ENCODE results near the gene MPND.
A peak's percentile ranks its signal among the peaks of the same experiment; 100 is the strongest.

Gene MPND

GRCh38 chr19:4372165-4373012 is 29.0 kb downstream of the MPND start:
- TF ChIP-seq CTCF (IDR thresholded peaks at IDR 0.05; ENCODE audit: insufficient read depth, low read depth, low read length, missing control alignments), result no peak
- DNase-seq (ENCODE audit: low read depth), result no peak
- H3K4me3 ChIP-seq (ENCODE audit: low read depth, low read length), result no peak overlapping the region

DNA sequence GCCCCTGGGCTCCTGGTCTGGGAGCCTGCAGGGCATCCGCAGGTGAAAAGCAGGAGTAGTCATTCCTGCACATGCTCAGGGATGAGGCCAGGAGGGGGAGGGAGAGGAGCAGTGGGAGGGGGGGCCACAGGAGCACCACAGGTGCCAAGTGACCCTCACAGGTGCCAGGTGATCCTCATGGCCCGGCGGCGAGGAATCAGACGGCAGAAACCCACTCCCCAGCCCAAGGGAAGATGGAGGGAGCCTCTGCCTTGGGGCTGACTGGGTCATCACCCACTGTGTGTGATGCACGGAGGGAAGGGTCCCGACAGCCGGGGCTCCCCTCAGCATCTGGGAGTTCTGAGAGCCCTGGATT is 29.6 kb downstream of the MPND start:
- DNase-seq (ENCODE audit: low read depth), result no peak
- no peak for TF ChIP-seq CTCF (IDR thresholded peaks at IDR 0.05; ENCODE audit: insufficient read depth, low read depth, low read length, missing control alignments)
- H3K4me3 ChIP-seq (ENCODE audit: low read depth, low read length), result no peak overlapping the region

DNA sequence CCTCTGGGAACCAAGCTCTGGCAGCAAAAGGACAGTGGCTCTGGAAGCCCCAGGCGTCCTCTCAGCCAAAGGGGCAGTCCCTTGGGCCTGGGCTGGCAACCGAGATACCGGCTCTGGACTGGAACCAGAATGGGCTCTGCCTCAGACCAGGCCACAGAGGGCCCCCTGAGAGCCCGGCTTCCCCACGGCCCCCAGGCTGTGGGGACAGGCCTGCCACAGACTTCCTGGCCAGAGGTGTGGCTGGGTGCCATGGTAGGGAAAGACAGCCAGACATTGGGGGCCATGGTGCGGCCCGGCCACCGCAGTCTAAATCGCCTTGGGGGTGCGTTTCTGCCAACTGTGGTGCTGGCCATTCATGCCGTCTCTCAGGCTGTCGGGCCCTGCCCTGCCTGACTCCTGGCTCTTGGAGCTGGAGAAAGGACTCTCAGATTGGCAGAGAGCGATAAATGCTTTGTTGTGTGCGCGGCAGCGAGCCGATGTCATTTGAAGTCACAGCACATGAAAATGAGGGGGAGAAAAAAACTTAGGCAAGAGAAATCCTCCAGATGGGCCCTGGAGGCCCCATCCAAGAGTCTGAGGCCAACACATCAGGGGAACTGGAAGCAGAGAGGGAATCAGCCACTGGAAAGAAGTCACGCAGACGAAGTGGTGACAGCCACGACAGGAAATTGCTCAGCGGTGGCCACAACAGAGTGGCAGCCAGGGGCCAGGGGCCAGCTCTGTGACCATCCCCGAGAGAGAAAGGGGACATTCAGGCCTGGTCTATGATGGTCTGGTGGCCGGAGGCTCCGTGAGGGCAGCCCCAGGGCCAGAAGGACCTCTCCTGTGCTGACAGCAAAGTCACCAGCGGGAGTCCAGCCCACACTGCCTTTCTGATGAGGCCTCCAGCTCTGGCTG is 30.5 kb downstream of the MPND start:
- no peak for TF ChIP-seq CTCF (IDR thresholded peaks at IDR 0.05; ENCODE audit: insufficient read depth, low read depth, low read length, missing control alignments)
- no peak overlapping the region for H3K4me3 ChIP-seq (ENCODE audit: low read depth, low read length)
- peak; percentile 41 for DNase-seq (ENCODE audit: low read depth)

- peak overlapping the region; percentile 44 for H3K4me3 ChIP-seq (ENCODE audit: low read depth, low read length)
- DNase-seq (ENCODE audit: low read depth), result no peak
- TF ChIP-seq CTCF (IDR thresholded peaks at IDR 0.05; ENCODE audit: insufficient read depth, low read depth, low read length, missing control alignments), result no peak
Measured at GRCh38 chr19:4374498-4375163, 31.3 kb downstream of the MPND start.

DNA sequence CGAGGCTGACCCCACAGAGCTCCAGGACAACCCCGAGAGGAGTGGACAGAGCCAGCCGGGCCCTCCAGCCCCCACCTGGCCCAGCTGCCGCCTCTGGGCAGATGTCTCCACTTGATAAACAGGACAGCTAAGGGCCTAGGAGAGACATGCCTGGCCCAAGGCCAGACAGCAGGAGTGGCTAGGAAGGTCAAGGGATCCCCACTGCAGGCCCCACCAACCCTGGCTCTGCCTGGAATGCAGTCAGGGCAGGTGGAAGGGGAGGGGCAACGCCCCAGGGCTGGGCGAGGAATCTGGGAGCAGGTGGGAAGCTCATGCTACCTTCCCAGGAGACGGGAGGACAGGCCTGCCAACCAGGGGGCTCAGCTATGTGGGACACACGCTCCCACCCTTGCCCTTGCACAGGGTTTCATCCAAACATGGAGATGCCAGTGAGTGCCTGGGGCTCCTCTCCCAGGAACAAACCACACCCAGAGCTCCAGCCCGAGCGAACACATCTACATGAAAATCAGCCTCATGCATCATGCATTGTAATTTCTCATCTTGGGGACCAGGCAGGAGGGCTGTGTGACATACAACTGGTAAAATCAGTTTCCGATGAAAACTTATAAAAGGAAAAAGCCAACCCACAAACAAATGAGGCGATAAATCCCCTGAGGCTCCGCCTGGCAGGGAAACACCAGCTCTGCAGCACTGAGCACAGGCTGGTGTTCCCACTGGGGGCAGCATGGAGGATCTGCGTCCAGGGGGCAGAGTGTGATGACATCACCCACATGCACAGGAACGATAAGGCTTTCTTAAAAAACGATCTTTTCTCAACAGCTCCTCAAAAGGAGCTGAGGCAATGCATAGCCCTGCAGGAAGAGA is 32.0 kb downstream of the MPND start:
- DNase-seq (ENCODE audit: low read depth), result peak; percentile 87
- peak overlapping the region; percentile 44 for H3K4me3 ChIP-seq (ENCODE audit: low read depth, low read length)
- TF ChIP-seq CTCF (IDR thresholded peaks at IDR 0.05; ENCODE audit: insufficient read depth, low read depth, low read length, missing control alignments), result peak; percentile 51
